Testis (tissue), 2 donors: ENCODE data around the gene IST1.

Source experiments
- CTCF ChIP-seq, 3 experiments: fragments of 450-650 bp in 2 of 3; fragments of 200-600 bp in 1 of 3; sonication (generic) in 1 of 3; IDR thresholded peaks; one replicate each; pipeline ENCODE4 v1.5.1; 2016 to 2019; ENCODE audit warnings: antibody characterized with exemption in 3 of 3, mild to moderate bottlenecking in 2 of 3, moderate library complexity in 1 of 3
- POLR2A ChIP-seq: fragments of 450-650 bp; IDR thresholded peaks from one replicate; pipeline ENCODE4 v1.6.1; 2017; ENCODE audit warnings: antibody characterized with exemption, mild to moderate bottlenecking, moderate library complexity

DNA sequence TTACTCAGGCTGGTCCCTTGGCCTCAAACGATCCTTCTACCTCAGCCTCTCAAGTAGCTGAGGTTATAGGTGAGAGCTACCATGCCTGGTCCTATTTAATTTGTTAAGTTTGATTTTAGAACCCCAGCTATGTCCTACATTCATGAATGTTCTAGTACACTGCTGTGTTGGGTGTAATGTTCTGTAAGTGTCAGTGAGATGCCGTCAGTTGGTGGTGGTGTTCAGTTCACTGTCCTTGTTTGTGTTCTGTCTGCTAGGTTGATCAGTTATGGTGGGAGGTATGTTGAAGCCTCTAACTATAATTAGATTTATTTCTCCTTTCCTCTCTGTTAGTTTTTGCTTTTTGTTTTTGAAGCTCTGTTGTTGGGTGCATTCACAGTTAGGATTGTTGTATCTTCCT is 8.3 kb downstream of the IST1 start:
- TF ChIP-seq POLR2A (no peak), CTCF (IDR thresholded peaks at IDR 0.05) (no peak)
